Left hindlimb (tissue), 1 donor: Measurements from ENCODE around the gene ZNHIT3.

Experiments used
- DNase-seq: peaks from one replicate; pipeline ENCODE4 v3.0.0-alpha.2; 2018

ZNHIT3 gene

DNA sequence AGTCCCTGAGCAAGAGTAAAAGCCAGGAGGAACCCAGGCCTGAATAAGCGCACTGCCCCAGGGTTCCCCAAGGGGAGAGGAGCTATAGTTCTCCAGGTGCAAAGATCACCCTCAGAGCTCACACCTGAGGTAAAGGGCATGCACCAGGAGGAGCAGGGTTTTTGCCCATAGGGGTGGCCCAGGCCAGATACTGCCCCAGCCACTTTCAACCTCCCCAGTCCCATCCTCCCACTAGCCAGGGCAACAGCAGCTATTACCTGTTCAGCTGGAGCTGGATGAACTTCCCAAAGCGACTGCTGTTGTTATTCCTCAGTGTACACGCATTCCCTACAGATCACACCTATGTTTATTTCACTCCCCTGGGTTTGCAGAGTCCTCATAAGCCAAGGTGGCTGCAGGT is 28.4 kb downstream of the ZNHIT3 start:
- DNase-seq = no peak

- no peak for DNase-seq
Measured at GRCh38 chr17:36515837-36516236, 29.4 kb downstream of the ZNHIT3 start.

DNA sequence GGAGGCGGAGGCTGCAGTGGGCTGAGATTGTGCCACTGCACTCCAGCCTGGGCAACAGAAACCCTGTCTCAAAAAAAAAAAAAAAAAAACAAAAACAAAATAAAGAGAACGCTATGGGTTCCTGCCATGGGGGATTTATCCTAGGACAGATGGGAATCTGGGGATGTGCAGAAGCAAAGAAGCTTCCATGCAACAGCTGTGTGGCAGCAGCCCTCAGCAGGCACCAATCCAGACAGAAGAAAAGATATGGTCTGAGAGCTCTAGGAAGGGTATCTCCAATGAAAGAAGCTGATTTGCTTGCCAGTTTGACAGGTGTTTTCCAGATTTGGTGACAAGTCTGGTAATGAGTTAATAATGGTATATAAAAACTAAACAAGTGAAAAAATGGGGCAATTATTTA is 36.6 kb downstream of the ZNHIT3 start:
- no peak for DNase-seq

- DNase-seq = no peak
Measured at GRCh38 chr17:36524428-36524876, 38.0 kb downstream of the ZNHIT3 start.

DNA sequence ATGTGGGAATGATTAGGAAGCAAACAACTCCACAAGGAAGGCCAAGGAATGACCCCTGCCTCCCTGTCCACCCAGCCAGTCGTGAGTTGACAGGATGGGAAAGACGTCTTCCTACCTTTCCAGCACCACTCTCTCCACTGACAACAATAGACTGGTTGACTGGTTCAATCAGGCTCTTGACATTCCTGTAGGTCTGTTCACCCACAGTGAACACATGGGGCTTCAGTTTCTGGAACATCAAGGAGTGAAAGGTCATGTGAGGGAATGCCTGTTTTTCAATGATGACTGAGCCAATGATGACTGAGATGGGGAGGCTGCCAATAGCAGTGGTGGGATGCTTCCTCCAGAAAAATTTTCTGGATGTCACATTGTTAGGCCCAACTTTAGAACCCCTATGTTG is 38.6 kb downstream of the ZNHIT3 start:
- no peak for DNase-seq

GRCh38 chr17:36525888-36526287 is 39.4 kb downstream of the ZNHIT3 start:
- DNase-seq = no peak

GRCh38 chr17:36527621-36528250 is 41.3 kb downstream of the ZNHIT3 start:
- no peak for DNase-seq

DNA sequence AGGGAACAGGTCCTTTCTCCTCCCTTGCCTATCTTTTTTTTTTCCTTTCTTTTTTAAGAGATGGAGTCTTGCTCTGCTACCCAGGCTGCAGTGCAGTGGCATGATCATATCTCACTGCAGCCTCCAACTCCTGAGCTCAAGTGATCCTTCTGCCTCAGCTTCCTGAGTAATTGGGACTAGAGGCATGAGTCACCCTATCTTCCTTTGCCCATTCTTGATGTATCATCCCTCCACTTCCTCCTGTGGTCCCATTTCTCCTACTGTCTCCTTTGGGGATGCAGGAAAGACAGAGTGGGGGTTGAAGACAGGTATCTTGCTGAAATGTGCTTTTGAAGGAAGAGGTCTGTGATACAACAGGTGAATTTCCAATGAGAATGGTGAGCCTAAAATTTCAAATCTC is 42.6 kb downstream of the ZNHIT3 start:
- DNase-seq = no peak

- no peak for DNase-seq
Measured at GRCh38 chr17:36532435-36532975, 46.0 kb downstream of the ZNHIT3 start.

GRCh38 chr17:36533935-36534839 is 47.7 kb downstream of the ZNHIT3 start:
- peak; percentile 66 for DNase-seq

GRCh38 chr17:36534840-36535668 is 48.6 kb downstream of the ZNHIT3 start, which contains the start of the genes MYO19 and PIGW:
Gene MYO19 (minus strand): TSS chr17:36534868. CDS start chr17:36532538, 2,330 bp downstream.
Gene PIGW (plus strand): TSS chr17:36534987. CDS start chr17:36537102, 2,115 bp downstream.
- DNase-seq = peak; percentile 93

GRCh38 chr17:36535669-36536081 is 49.2 kb downstream of the ZNHIT3 start:
- DNase-seq = no peak

- no peak for DNase-seq
Measured at GRCh38 chr17:36540696-36541095, 54.2 kb downstream of the ZNHIT3 start.

DNA sequence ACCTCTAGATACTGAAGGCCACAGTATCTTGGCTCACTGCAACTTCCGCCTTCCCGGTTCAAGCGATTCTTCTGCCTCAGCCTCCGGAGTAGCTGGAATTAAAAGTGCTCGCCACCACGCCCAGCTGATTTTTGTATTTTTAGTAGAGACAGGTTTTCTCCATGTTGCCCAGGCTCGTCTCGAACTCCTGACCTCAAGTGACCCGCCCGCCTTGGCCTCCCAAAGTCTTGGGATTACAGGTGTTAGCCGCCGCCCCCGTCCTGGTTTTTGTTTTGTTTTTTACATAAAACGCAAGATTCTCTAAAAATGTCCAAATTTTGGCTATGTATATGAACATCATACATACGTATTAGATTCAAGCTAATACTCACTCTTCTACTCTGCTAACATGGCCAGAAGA is 56.3 kb downstream of the ZNHIT3 start:
- DNase-seq = no peak

DNA sequence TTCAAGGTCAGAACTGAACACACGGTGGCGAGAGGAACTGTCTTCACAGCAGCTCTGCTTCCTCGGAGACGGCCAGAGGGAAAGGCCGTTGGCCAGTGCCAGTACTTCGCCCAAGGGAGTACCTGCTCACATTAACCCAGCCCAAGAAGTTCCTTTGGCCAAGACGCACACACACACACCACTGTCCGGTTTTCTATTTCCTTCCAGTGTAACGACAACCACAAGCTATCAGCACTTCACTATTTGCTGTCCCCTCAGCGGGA is 57.5 kb downstream of the ZNHIT3 start:
- DNase-seq = peak; percentile 53

- peak; percentile 96 for DNase-seq
Measured at GRCh38 chr17:36544307-36545076, 58.0 kb downstream of the ZNHIT3 start, which contains the start of gene GGNBP2. Gene GGNBP2 (plus strand): TSS chr17:36544919. CDS start chr17:36545725, 806 bp downstream.

DNA sequence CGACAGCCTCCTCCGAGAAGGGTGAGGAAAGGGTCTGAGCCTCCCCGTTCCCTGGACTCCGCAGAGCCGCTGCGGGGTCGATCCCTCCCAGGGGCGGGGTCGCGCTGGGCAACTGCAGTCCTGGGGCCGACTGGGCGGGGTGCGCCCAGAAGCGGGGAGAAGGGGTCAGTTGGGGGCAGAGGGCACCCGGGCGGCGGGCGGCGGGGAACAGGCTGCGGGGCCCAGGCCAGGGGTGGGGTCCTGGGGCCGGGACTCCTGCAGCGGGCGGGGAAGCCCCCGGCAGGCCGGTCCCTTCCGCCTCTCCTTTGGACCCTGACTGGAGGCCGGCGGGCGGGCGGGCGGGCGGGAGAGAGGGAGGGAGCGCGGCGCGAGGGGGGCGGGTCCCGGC is 58.6 kb downstream of the ZNHIT3 start:
- no peak for DNase-seq
